HepG2 (cell line): Measurements from ENCODE around the gene DPAGT1. TPM values are rescaled to one million over a fixed set of nuclear protein-coding genes. Genes with fewer than 3 reads are reported as not detected.

ENCODE experiments used
- CBFB ChIP-seq: sonication (generic); formaldehyde crosslinking; IDR thresholded peaks from 2 replicates; pipeline ENCODE4 v1.4.0; 2020; ENCODE audit warnings: missing genetic modification reagents
- CTCF ChIP-seq: sonication (generic); formaldehyde crosslinking; IDR thresholded peaks from 2 replicates; pipeline ENCODE4 v1.5.0; 2020; ENCODE audit warnings: mild to moderate bottlenecking, missing genetic modification reagents, moderate library complexity
- ELF3 ChIP-seq: IDR thresholded peaks from 2 replicates; pipeline ENCODE4 v1.6.1; 2016; ENCODE audit warnings: missing genetic modification reagents, missing compliant biosample characterization
- GABPB1 ChIP-seq: IDR thresholded peaks from 2 replicates; pipeline ENCODE4 v1.6.1; 2016; ENCODE audit warnings: mild to moderate bottlenecking, missing genetic modification reagents, moderate library complexity, missing compliant biosample characterization
- HNRNPH1 ChIP-seq: fragments of 200-400 bp; formaldehyde crosslinking; optimal IDR thresholded peaks from 2 replicates; pipeline ENCODE3; 2017; ENCODE audit warnings: mild to moderate bottlenecking, low read depth, low read length
- KDM4B ChIP-seq: sonication (generic); formaldehyde crosslinking; IDR thresholded peaks from 2 replicates; pipeline ENCODE4 v1.4.0; 2020; ENCODE audit warnings: missing genetic modification reagents
- KLF6 ChIP-seq: IDR thresholded peaks from 2 replicates; pipeline ENCODE4 v1.8.0; 2016; ENCODE audit warnings: missing biosample characterization, missing genetic modification reagents
- MAX ChIP-seq: IDR thresholded peaks from 2 replicates; pipeline ENCODE4 v1.6.1; 2012; ENCODE audit warnings: inconsistent platforms
- NFRKB ChIP-seq: fragments of 450-650 bp; IDR thresholded peaks from 2 replicates; pipeline ENCODE4 v1.6.1; 2017
- THAP9 ChIP-seq: sonication (generic); formaldehyde crosslinking; IDR thresholded peaks from 2 replicates; pipeline ENCODE4; 2020; ENCODE audit warnings: missing genetic modification reagents, mild to moderate bottlenecking, borderline replicate concordance
- ZBTB38 ChIP-seq: sonication (generic); formaldehyde crosslinking; IDR thresholded peaks from 2 replicates; pipeline ENCODE4 v1.5.1; 2020; ENCODE audit warnings: mild to moderate bottlenecking, missing genetic modification reagents
- ZFP36L2 ChIP-seq: sonication (generic); formaldehyde crosslinking; IDR thresholded peaks from 2 replicates; pipeline ENCODE4 v1.4.0; 2020; ENCODE audit warnings: missing genetic modification reagents
- ZHX2 ChIP-seq, 2 experiments: sonication (generic) in 1 of 2; formaldehyde crosslinking in 1 of 2; IDR thresholded peaks; 2 replicates each; pipeline versions ENCODE4 v1.6.1 to v1.9.0; 2014 to 2022; ENCODE audit warnings: antibody characterized with exemption in 1 of 2, borderline replicate concordance in 1 of 2, inconsistent platforms in 1 of 2, low read depth in 1 of 2, missing genetic modification reagents in 1 of 2
- ZNF234 ChIP-seq: sonication (generic); formaldehyde crosslinking; conservative IDR thresholded peaks from 2 replicates; pipeline ENCODE4 v1.5.1; 2020; ENCODE audit warnings: mild to moderate bottlenecking, missing genetic modification reagents
- ZNF552 ChIP-seq: sonication (generic); formaldehyde crosslinking; IDR thresholded peaks from 2 replicates; pipeline ENCODE4 v1.9.0; 2022; ENCODE audit warnings: missing genetic modification reagents, mild to moderate bottlenecking, borderline replicate concordance
- ZNF790 ChIP-seq: sonication (generic); formaldehyde crosslinking; IDR thresholded peaks from 2 replicates; pipeline ENCODE4 v1.8.0; 2022; ENCODE audit warnings: missing genetic modification reagents, mild to moderate bottlenecking, borderline replicate concordance
- ZXDC ChIP-seq: sonication (generic); formaldehyde crosslinking; IDR thresholded peaks from 2 replicates; pipeline ENCODE4 v1.5.0; 2020; ENCODE audit warnings: mild to moderate bottlenecking, missing genetic modification reagents
- polyA plus RNA-seq, 8 experiments: library from polyadenylated mRNA; depleted of rRNA in 3 of 8; stranded (reverse) in 7 of 8; unstranded in 1 of 8; fragments of >200 nt; fragmentation: Illumina TruSeq in 4 of 8; extraction: Trizol in 4 of 8; gene quantifications; 2 replicates each; pipeline versions ENCODE4 v1.2.1 to v1.2.3, GENCODE V29; 2011 to 2016; ENCODE audit warnings: low read depth in 4 of 8, missing spikeins in 1 of 8, mixed read lengths in 1 of 8; ENCODE audit not compliant: insufficient read depth in 1 of 8
- total RNA-seq, 5 experiments: library from RNA; depleted of rRNA; stranded (reverse); fragments of >200 nt; fragmentation: Illumina TruSeq; extraction: Trizol; gene quantifications; 2 replicates each; pipeline ENCODE4 v1.2.3, GENCODE V29; 2016; ENCODE audit warnings: low read depth in 1 of 5

The DPAGT1 gene
- total and polyA plus RNA-seq, 2 of the 13 experiments (the other 11 are each of a cell fraction or from before 2014, with no cell fraction given), result 37.6 to 70.7 TPM

- TF ChIP-seq ZXDC (no peak), ZNF552 (CRISPR knock-in tag) (no peak), KLF6 (CRISPR knock-in tag) (no peak), ZNF234 (CRISPR knock-in tag) (no peak), GABPB1 (peak; percentile 83), HNRNPH1 (no peak), CBFB (peak; percentile 36; the same call in 1 of the 2 replicates), MAX (no peak), ZNF790 (CRISPR knock-in tag) (no peak), ZFP36L2 (CRISPR knock-in tag) (no peak), NFRKB (no peak), ELF3 (CRISPR knock-in tag) (0 out of 2 replicates have a peak, but pooled peaks have one; percentile 13), ZHX2 (IDR thresholded peaks at IDR 0.05; ENCODE audit: low read depth) (peak; percentile 80), ZHX2 (CRISPR knock-in tag; IDR thresholded peaks at IDR 0.05; ENCODE audit: borderline replicate concordance) (no peak), THAP9 (no peak), ZBTB38 (0 out of 2 replicates have a peak, but pooled peaks have one; percentile 19), KDM4B (no peak), CTCF (CRISPR knock-in tag) (0 out of 2 replicates have a peak, but pooled peaks have one; percentile 15)
These were observed 29.0 kb upstream of the DPAGT1 start (continued) for GRCh38 chr11:119130662-119131061.
